Thyroid gland (tissue), 4 donors: ENCODE data around the gene ATP5ME. TPM values are rescaled to one million over a fixed set of nuclear protein-coding genes. Genes with fewer than 3 reads are reported as not detected.

Experiments
- DNase-seq, 2 donors: peaks; one replicate each; pipeline ENCODE4 v3.0.0-alpha.2; 2019
- H3K27ac ChIP-seq, 3 donors: fragments of 200-600 bp; sonication (generic); 1 replicate in 2 of 3; 2 replicates in 1 of 3; pipeline ENCODE4 v1.5.1; 2016 to 2019; ENCODE audit warnings: mild to moderate bottlenecking in 1 of 3, moderate library complexity in 1 of 3
- H3K27me3 ChIP-seq: fragments of 200-600 bp; sonication (generic); one replicate; pipeline ENCODE4 v1.5.1; 2019
- H3K36me3 ChIP-seq, 2 donors: fragments of 200-600 bp; sonication (generic); one replicate each; pipeline ENCODE4 v1.5.1; 2016 to 2019
- H3K4me1 ChIP-seq, 2 donors: fragments of 200-600 bp; sonication (generic); one replicate each; pipeline ENCODE4 v1.5.1; 2017 to 2019
- H3K4me3 ChIP-seq, 3 donors: fragments of 200-600 bp; sonication (generic); replicated peaks in 1 of 3; 1 replicate in 2 of 3; 2 replicates in 1 of 3; pipeline ENCODE4 v1.5.1; 2016; ENCODE audit warnings: mild to moderate bottlenecking in 1 of 3
- H3K9me3 ChIP-seq: fragments of 200-600 bp; sonication (generic); one replicate; pipeline ENCODE4 v1.5.1; 2017
- POLR2A ChIP-seq, 2 donors: fragments of 450-650 bp; IDR thresholded peaks; one replicate each; pipeline ENCODE4 v1.6.1; 2017; ENCODE audit warnings: antibody characterized with exemption in 2 of 2, mild to moderate bottlenecking in 2 of 2, moderate library complexity in 1 of 2
- WGBS, 2 donors: methylation state at CpG; one replicate each; pipeline ENCODE4 v1.1.5; 2017; 5-methylcytosine and 5-hydroxymethylcytosine counted together
- intact Hi-C: fragments of 100-400 bp; cut with DNase I; formaldehyde crosslinking; loops from one replicate; pipeline ENCODE4 v1.15.1; 2023
- total RNA-seq, 4 donors: library from RNA; depleted of rRNA; stranded (reverse); fragments of >200 nt; gene quantifications; one replicate each; pipeline ENCODE4 v1.2.3, GENCODE V29; 2016
- TF ChIP-seq, protein P1 (sequence below), 6 experiments: fragments of 200-600 bp in 3 of 6; fragments of 450-650 bp in 3 of 6; sonication (generic) in 3 of 6; IDR thresholded peaks; one replicate each; pipeline ENCODE4 v1.5.1; 2016 to 2019; ENCODE audit warnings: antibody characterized with exemption in 6 of 6, mild to moderate bottlenecking in 2 of 6, inconsistent platforms in 1 of 6, moderate library complexity in 1 of 6

Gene ATP5ME
- total RNA-seq, 4 donors from 2014 or later: 82.2 to 144 (median 106) TPM

DNA sequence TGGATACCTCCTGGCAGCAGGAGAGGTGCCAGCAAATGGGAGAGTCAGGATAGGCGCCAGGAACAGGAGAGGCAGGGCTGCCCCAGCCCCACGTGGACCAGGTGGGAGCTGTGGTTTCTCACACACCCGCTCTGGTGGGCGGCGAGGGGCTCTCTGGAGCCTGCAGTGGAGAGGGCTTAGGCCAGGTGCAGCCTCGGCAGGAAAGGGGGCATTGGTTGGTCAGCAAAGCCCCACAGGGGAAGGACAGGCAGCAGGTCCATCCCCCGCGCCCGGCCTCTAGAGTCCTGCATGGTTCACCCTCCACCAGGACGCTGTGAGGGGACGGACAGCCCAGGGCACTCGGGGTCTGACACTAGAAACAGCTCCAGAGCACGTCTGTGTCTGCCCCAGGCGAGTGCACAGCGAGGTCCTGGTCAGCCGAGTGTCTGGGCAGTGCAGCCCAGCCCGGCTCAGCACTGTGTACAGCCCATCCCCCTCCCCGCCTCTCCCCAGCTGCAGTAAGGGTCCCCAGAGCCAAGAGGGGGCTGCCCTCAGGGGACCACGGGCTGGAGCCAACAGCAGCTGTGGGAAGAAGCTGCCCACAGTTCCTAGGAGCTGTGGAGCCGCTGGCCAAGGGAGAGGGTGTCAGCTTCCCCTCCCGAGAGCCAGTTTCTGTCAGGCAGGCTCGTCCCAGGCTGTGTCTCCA is 8.2 kb downstream of the ATP5ME start:
- Histone ChIP-seq H3K36me3 (no peaks in the 10 kb centered on the region), H3K27ac (no peak overlapping the region), H3K4me3 (no peak overlapping the region), H3K4me1 (peaks cover 0 to 12% of the 10 kb centered on the region in 2 donors), H3K27me3 (no peaks in the 10 kb centered on the region), H3K9me3 (no peaks in the 10 kb centered on the region)
- intact Hi-C loops: no loop called here
- TF ChIP-seq POLR2A (IDR thresholded peaks at IDR 0.05): no peak
- TF ChIP-seq, protein P1, sequence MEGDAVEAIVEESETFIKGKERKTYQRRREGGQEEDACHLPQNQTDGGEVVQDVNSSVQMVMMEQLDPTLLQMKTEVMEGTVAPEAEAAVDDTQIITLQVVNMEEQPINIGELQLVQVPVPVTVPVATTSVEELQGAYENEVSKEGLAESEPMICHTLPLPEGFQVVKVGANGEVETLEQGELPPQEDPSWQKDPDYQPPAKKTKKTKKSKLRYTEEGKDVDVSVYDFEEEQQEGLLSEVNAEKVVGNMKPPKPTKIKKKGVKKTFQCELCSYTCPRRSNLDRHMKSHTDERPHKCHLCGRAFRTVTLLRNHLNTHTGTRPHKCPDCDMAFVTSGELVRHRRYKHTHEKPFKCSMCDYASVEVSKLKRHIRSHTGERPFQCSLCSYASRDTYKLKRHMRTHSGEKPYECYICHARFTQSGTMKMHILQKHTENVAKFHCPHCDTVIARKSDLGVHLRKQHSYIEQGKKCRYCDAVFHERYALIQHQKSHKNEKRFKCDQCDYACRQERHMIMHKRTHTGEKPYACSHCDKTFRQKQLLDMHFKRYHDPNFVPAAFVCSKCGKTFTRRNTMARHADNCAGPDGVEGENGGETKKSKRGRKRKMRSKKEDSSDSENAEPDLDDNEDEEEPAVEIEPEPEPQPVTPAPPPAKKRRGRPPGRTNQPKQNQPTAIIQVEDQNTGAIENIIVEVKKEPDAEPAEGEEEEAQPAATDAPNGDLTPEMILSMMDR (IDR thresholded peaks at IDR 0.05): no peak
- WGBS, 2 donors: 69 to 72% methylated on average over 10 to 14 of the region's 22 CpGs
- peak in 1 of 2 donors; percentile 2 for DNase-seq

DNA sequence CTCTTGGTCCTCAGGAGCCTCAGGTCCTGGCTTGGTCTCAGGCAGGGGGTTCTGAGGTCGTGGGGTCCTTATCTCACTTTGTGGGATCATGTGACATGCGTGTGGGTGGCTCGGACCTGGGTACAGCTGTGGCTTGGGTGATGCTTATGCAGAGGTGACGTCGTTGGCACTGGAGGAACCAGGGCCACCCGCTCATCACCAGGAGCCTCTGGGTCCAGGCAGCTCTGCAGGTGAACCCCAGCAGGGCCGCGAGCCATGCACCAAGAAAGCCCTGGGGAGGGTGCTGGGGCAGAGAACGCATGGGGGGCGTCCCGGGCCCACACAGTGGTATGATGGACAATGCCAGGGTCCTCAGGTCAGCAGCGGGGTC is 8.7 kb downstream of the ATP5ME start:
- WGBS, 2 donors: 90 to 91% methylated on average over 8 to 12 of the region's 12 CpGs
- peak in 1 of 2 donors; percentile 3 for DNase-seq
- Histone ChIP-seq H3K27ac (no peak overlapping the region), H3K27me3 (no peaks in the 10 kb centered on the region), H3K4me3 (no peak overlapping the region), H3K36me3 (no peaks in the 10 kb centered on the region), H3K4me1 (peaks cover 0 to 12% of the 10 kb centered on the region in 2 donors), H3K9me3 (no peaks in the 10 kb centered on the region)
- TF ChIP-seq, protein P1 (IDR thresholded peaks at IDR 0.05): no peak
- no peak for TF ChIP-seq POLR2A (IDR thresholded peaks at IDR 0.05)
- intact Hi-C loops: no loop called here

DNA sequence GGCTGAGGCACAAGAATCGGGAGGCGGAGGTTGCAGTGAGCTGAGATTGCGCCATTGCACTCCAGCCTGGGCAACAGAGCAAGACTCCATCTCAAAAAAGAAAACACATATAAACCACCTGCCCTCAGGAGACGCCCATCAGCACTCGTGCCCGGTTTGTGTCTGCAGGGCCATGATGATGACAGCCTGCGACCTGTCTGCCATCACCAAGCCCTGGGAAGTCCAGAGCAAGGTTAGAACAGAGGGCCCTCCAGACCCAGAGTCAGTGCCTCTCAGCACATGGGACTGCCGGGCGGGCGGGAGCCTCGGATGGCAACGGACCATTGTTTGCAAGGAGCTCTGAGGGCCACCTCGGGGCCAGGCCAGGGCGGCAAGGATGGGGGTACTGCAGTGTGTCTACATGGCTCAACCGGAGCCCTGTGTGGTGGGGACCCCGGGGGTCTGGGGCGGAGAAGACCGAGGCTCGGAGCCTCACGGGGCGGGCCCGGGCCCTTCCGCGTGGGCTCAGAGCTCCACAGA is 9.3 kb downstream of the ATP5ME start:
- H3K9me3 ChIP-seq: no peaks in the 10 kb centered on the region
- TF ChIP-seq, protein P1 (IDR thresholded peaks at IDR 0.05): no peak
- TF ChIP-seq POLR2A (IDR thresholded peaks at IDR 0.05): no peak
- 94 to 95% methylated on average over 11 to 23 of the region's 24 CpGs for WGBS, 2 donors
- H3K4me1 ChIP-seq: peaks cover 0 to 12% of the 10 kb centered on the region in 2 donors
- no peaks in the 10 kb centered on the region for H3K27me3 ChIP-seq
- intact Hi-C loops: no loop called here
- no peak overlapping the region for H3K4me3 ChIP-seq
- H3K27ac ChIP-seq: no peak overlapping the region
- H3K36me3 ChIP-seq: no peaks in the 10 kb centered on the region
- DNase-seq: no peak

DNA sequence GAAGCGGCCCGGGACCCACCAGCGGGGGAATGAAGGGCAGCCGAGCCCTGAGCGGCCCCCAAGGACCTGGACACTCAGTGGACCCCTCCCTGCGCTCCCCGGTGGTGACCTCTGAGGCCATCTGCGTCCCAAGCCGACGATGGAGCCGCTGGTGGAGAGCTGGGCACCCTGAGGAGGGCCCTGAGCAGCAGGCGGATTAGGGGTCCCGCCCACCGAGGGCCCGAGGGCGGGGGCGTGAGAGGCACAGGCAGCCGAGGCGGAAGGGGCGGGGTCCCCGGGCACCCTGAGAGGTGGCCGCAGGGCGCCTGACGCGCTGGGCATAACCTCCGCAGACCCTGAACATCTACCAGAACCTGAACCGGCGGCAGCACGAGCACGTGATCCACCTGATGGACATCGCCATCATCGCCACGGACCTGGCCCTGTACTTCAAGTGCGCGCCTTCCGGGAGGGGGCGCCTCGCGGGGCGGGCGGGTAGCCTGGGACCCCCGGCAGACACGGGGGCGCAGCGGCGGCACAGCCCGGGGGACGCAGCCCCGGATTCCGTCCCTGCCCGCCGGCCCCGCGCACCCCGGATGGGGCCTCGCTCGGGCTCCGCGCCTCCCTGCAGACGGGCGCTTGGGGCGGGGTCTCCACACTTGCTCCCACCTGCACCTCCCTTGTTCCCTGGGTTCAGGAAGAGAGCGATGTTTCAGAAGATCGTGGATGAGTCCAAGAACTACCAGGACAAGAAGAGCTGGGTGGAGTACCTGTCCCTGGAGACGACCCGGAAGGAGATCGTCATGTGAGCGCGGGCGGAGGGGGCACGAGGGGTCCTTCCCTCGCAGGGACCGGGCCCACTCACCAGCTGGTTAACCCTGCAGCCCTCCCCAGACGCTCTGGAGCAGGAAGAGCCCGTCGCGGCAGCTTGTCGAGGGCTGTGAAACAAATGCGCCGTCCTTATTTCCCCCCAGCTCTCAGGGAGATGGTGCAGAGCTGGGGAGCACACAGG is 10.3 kb downstream of the ATP5ME start:
- peak; percentile 83 for DNase-seq
- Histone ChIP-seq H3K4me3 (peak overlapping the region; percentile 41 to 97 (median 75)), H3K27ac (peak overlapping the region in 2 of 3 donors; percentile 41 to 46), H3K4me1 (peaks cover 0 to 12% of the 10 kb centered on the region in 2 donors), H3K27me3 (no peaks in the 10 kb centered on the region), H3K36me3 (no peaks in the 10 kb centered on the region), H3K9me3 (no peaks in the 10 kb centered on the region)
- 3 to 9% methylated on average over 17 to 19 of the region's 80 CpGs for WGBS, 2 donors
- TF ChIP-seq, protein P1 (IDR thresholded peaks at IDR 0.05): no peak
- peak in 1 of 2 donors; percentile 48 for TF ChIP-seq POLR2A (IDR thresholded peaks at IDR 0.05)
- intact Hi-C loops: no loop called here
